PC-3 (cell line): Measurements from ENCODE around the gene SYDE1. TPM values are rescaled to one million over a fixed set of nuclear protein-coding genes. Genes with fewer than 3 reads are reported as not detected.
"Not testable (repeated sequence)": the region's sequence is repeated elsewhere in the genome, so short reads cannot be mapped to it uniquely, and the experiment has no call there.

ENCODE experiments used
- ATAC-seq: fragments of 200-7000 bp; cut with Tn5 transposase; 2 replicates; pipeline ENCODE4 v1.9.1; 2020; ENCODE audit warnings: mild to moderate bottlenecking, moderate library complexity
- Bru-seq: library from RNA; stranded (reverse); fragments of 400-500 nt; gene quantifications from one replicate; lab custom pipeline; 2021; lab: Mats Ljungman, UMichigan
- BruChase-seq, 2 experiments: library from RNA; stranded (reverse); fragments of 400-500 nt; gene quantifications; one replicate each; lab custom pipeline; 2021; lab: Mats Ljungman, UMichigan
- BruUV-seq: library from RNA; stranded (reverse); fragments of 400-500 nt; replicated peaks from 2 replicates; lab custom pipeline; 2021; lab: Mats Ljungman, UMichigan
- CTCF ChIA-PET: fragments of 300-600 bp; sonication (Branson Sonifier 250); formaldehyde crosslinking; loops from one replicate; lab custom pipeline; 2022; ENCODE audit warnings: antibody characterized with exemption; lab: Charles Lee
- POLR2A ChIA-PET: fragments of 300-600 bp; sonication (Branson Sonifier 250); formaldehyde crosslinking; loops from one replicate; lab custom pipeline; 2022; ENCODE audit warnings: antibody characterized with exemption; ENCODE audit not compliant: unreplicated experiment; lab: Charles Lee
- DNase-seq: peaks from one replicate; pipeline ENCODE4 v3.0.0-alpha.2; 2015
- H2AFZ ChIP-seq: fragments of 300-600 bp; sonication (generic); 2 replicates; pipeline ENCODE4 v1.6.0; 2016; ENCODE audit warnings: antibody characterized with exemption, low read length
- H3F3A ChIP-seq: fragments of 300-600 bp; sonication (generic); one replicate; pipeline ENCODE4 v1.6.0; 2017; ENCODE audit warnings: antibody characterized with exemption, low read length, control low read depth, mild to moderate bottlenecking; ENCODE audit not compliant: unreplicated experiment
- H3K27ac ChIP-seq: fragments of 300-600 bp; sonication (generic); 2 replicates; pipeline ENCODE4 v1.5.1; 2016; ENCODE audit warnings: mild to moderate bottlenecking, low read length
- H3K27me3 ChIP-seq: fragments of 300-600 bp; sonication (generic); 2 replicates; pipeline ENCODE4 v1.6.1; 2016; ENCODE audit warnings: low read length, mixed read lengths
- H3K36me3 ChIP-seq: fragments of 300-600 bp; sonication (generic); 2 replicates; pipeline ENCODE4 v1.6.1; 2016; ENCODE audit warnings: low read depth, mixed run types, low read length, mixed read lengths
- H3K4me1 ChIP-seq: fragments of 300-600 bp; sonication (generic); 2 replicates; pipeline ENCODE4 v1.5.1; 2016; ENCODE audit warnings: low read length; ENCODE audit not compliant: insufficient read depth
- H3K4me2 ChIP-seq: fragments of 300-600 bp; sonication (generic); 2 replicates; pipeline ENCODE4 v1.6.0; 2016; ENCODE audit warnings: low read length
- H3K4me3 ChIP-seq: fragments of 300-600 bp; sonication (generic); 2 replicates; pipeline ENCODE4 v1.5.1; 2016; ENCODE audit warnings: mild to moderate bottlenecking, low read length, mixed read lengths
- H3K79me2 ChIP-seq: fragments of 300-600 bp; sonication (generic); 2 replicates; pipeline ENCODE4 v1.6.1; 2017; ENCODE audit warnings: low read length, mixed read lengths
- H3K9ac ChIP-seq: fragments of 300-600 bp; sonication (generic); 2 replicates; pipeline ENCODE4 v1.6.0; 2016; ENCODE audit warnings: mild to moderate bottlenecking, low read length
- H3K9me2 ChIP-seq: fragments of 300-600 bp; sonication (generic); replicated peaks from 2 replicates; pipeline ENCODE4 v1.6.1; 2016; ENCODE audit warnings: mixed run types, low read length, mixed read lengths
- H3K9me3 ChIP-seq: fragments of 300-600 bp; sonication (generic); 2 replicates; pipeline ENCODE4 v1.6.1; 2016; ENCODE audit warnings: low read length, mixed read lengths
- H4K20me1 ChIP-seq: fragments of 300-600 bp; sonication (generic); 2 replicates; pipeline ENCODE4 v1.6.1; 2016; ENCODE audit warnings: low read length, mixed read lengths
- CTCF ChIP-seq: fragments of 300-600 bp; sonication (generic); conservative IDR thresholded peaks from 2 replicates; pipeline ENCODE4 v1.5.1; 2017; ENCODE audit warnings: antibody characterized with exemption, low read depth, mild to moderate bottlenecking, low read length
- EZH2 ChIP-seq: fragments of 300-600 bp; sonication (generic); IDR thresholded peaks from one replicate; pipeline ENCODE4 v1.6.1; 2017; ENCODE audit warnings: antibody characterized with exemption, mild to moderate bottlenecking, low read length; ENCODE audit not compliant: unreplicated experiment
- EZH2phosphoT487 ChIP-seq: fragments of 300-600 bp; sonication (generic); IDR thresholded peaks from 2 replicates; pipeline ENCODE4 v1.6.1; 2018; ENCODE audit warnings: mild to moderate bottlenecking, antibody characterized with exemption, low read length, borderline replicate concordance
- intact Hi-C: fragments of 100-400 bp; cut with micrococcal nuclease; formaldehyde crosslinking; loops from 2 replicates; pipeline ENCODE4 v1.9.0; 2023
- long read RNA-seq: library from polyadenylated mRNA; unstranded; transcript quantifications from one replicate; pipeline ENCODE4 v2.0.0, GENCODE V29; 2021; ENCODE audit not compliant: unreplicated experiment
- total RNA-seq: library from RNA; depleted of rRNA; stranded (reverse); fragments of >200 nt; gene quantifications from 2 replicates; pipeline ENCODE4 v1.2.3, GENCODE V29; 2014; rRNA removed

SYDE1 gene
- total RNA-seq (13.8 and 20.3 TPM in 2 replicates), Bru-seq, nascent RNA (percentile 54 among the genes with signal in this experiment), BruChase-seq, experiment 1, labeled RNA remaining after a 6-hour chase (percentile 69 among the genes with signal in this experiment), BruChase-seq, experiment 2, labeled RNA remaining after a 2-hour chase (percentile 61 among the genes with signal in this experiment)
- long read RNA-seq, transcript SYDE1-201 (8 exons, 3,264 nt) = major isoform, 5 of 32 reads
- long read RNA-seq, partial matches to known transcripts = 9 of 32 reads
- long read RNA-seq, other reads (novel, unspliced or antisense) = 13 of 32 reads

GRCh38 chr19:15107061-15108010 is at the start of gene SYDE1:
SYDE1 (plus strand) TSS chr19:15107401; CDS start chr19:15107434, 33 bp downstream.
- no peak for TF ChIP-seq CTCF
- TF ChIP-seq EZH2 = no peak
- Histone ChIP-seq H3K27me3 (no peaks in the 10 kb centered on the region), H4K20me1 (no peaks in the 10 kb centered on the region), H3K9me2 (no peaks in the 10 kb centered on the region), H3F3A (no peaks in the 10 kb centered on the region), H3K9ac (peak within 1 kb of the TSS; percentile 64), H3K36me3 (no peaks in the 10 kb centered on the region; the same call in 1 of the 2 replicates), H3K4me1 (peaks cover 5% of the 10 kb centered on the region), H3K79me2 (no peaks in the 10 kb centered on the region), H3K27ac (no peak within 1 kb of the TSS), H2AFZ (peak within 1 kb of the TSS; percentile 96), H3K4me2 (peak within 1 kb of the TSS; percentile 95), H3K9me3 (0 out of 2 replicates have a peak, but pooled peaks cover 6% of the 10 kb centered on the region), H3K4me3 (peak within 1 kb of the TSS; percentile 73)
- no TSS peak for BruUV-seq
- ATAC-seq (peak; percentile 70), DNase-seq (peak; percentile 44)
- ChIA-PET CTCF (no interaction called here), POLR2A (no interaction called here)
- intact Hi-C loops = no loop called here

- Histone ChIP-seq H3K4me2 (no peak overlapping the region), H3K4me3 (no peak overlapping the region), H3K27ac (no peak overlapping the region), H3K79me2 (no peaks in the 10 kb centered on the region), H2AFZ (no peak overlapping the region), H3K4me1 (peaks cover 12% of the 10 kb centered on the region), H3K9me2 (no peaks in the 10 kb centered on the region), H3F3A (no peaks in the 10 kb centered on the region), H3K36me3 (no peaks in the 10 kb centered on the region), H3K9me3 (no peaks in the 10 kb centered on the region), H4K20me1 (no peaks in the 10 kb centered on the region), H3K9ac (no peak overlapping the region), H3K27me3 (no peaks in the 10 kb centered on the region)
- POLR2A ChIA-PET = no interaction called here
- ATAC-seq = no peak
- no peak for DNase-seq
- CTCF ChIA-PET = no interaction called here
- no peak for TF ChIP-seq EZH2phosphoT487
- BruUV-seq = no TSS peak
- intact Hi-C loops = no loop called here
Measured at GRCh38 chr19:15062036-15062435, 45.2 kb upstream of the SYDE1 start.

GRCh38 chr19:15070386-15070785 is 36.8 kb upstream of the SYDE1 start:
- CTCF ChIA-PET, H2AFZ ChIP-seq, H3K79me2 ChIP-seq, ATAC-seq, H3K9me2 ChIP-seq, H3K4me2 ChIP-seq, BruUV-seq, H3F3A ChIP-seq, H4K20me1 ChIP-seq, H3K4me3 ChIP-seq, H3K36me3 ChIP-seq, H3K9ac ChIP-seq, H3K9me3 ChIP-seq, H3K27me3 ChIP-seq, POLR2A ChIA-PET: not testable (repeated sequence)
- peaks cover 49% of the 10 kb centered on the region for H3K4me1 ChIP-seq
- 0 out of 2 replicates have a peak overlapping the region, but pooled peaks have one; percentile 17 for H3K27ac ChIP-seq
- intact Hi-C loops = loop anchor here (10.0 kb wide), 1 partner anchor 196 kb away; no protein-coding TSS in a partner anchor
- DNase-seq = peak; percentile 64
